ENCODE results near the gene SLC17A1.

Gene SLC17A1

DNA sequence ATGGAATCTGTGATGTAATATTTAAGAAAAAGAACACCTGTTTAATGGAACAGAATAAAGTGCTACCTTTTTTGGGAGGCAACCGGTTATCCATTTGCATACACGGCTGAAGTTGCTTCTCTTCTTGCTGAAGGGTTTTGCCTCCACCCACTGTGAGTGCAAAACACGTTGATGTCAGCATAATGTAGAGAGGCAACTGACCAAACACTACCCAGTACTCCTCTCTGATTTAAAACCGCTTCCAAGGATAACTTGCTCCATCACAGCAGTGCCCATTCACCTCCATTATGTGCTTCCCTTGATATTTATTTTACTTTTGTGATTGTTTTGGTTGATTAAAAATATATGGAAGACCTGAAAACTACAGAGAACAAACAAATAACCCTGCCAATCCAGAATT, 1.4 kb downstream of the SLC17A1 start:
- DNase-seq = no peak

DNA sequence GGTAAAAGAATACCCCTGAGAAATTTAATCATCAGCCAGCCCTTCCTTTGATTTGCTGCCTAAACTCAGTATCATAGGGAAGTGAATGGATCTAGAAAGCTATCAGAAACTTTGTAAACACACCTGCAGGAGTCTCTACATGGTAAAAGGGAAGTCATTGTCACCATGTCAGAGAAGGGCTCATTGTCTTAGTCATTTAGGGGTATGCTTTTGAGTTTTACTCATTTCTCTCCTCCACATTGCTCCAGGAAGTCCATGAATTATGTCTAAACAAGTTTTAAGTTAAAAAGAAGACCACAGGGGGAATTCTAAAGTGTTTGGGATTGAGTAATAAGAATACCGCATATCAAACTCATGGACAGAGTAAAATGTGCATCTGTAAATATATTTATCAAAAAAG, 2.5 kb downstream of the SLC17A1 start:
- DNase-seq = no peak

- DNase-seq = no peak
These were observed 10.5 kb downstream of the SLC17A1 start for GRCh38 chr6:25821341-25821740.

- no peak for DNase-seq
These were observed 15.6 kb downstream of the SLC17A1 start for GRCh38 chr6:25816252-25816651.

DNA sequence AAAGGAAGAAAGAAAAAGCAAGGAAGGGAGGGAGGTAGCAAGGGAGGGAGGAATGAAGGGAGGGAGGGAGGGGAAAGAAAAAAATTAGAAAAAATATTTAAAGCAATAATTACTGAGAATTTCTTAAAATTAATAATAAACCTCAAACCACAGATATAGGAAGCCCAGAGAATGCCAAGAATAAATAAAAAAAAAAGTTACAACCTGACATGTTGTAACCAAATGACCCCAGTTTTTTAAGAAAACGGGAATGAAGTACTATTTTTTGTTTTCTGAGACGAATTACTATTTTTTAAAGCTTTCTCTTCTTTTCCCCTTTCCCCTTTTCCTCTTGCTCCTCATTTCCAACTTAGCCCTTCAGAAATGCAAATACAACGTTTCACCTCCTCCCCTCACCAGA, 16.7 kb downstream of the SLC17A1 start:
- no peak for DNase-seq

DNA sequence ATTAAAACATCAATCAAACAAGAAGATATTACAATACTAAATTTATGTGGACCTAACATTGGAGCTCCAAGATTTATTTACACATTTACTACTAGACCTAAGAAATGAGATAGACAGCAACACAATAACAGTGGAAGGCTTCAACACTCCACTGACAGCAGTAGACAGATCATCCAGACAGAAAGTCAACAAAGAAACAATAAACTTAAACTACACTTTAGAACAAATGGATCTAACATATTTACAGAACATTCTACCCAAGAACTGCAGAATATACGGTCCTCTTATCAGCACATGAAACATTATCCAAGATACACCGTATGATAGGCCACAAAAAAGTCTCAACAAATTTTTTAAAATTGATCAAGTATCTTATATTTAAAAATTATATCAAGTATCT, 27.0 kb downstream of the SLC17A1 start:
- no peak for DNase-seq

DNA sequence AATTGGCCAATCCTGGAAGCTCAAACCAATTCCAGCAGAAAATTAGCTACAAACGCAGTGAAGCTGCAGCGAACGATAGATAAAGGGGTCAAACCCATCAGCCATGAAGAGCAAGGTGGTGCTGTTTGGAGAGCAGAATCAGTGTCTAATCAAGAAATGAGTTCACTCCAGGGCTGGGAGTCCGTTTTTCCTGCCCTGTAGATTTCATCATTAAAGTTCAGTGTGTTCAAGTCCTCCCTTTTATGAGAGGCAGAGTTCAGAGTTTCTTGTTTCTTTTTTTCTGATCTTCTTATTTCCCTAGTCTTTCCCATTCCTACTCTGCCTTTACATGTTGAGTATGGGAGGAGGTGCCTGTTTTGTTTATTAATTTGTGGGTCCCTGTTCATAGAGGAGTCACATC, 30.4 kb downstream of the SLC17A1 start:
- DNase-seq = no peak

GRCh38 chr6:25794784-25795183, 37.1 kb downstream of the SLC17A1 start:
- no peak for DNase-seq

DNA sequence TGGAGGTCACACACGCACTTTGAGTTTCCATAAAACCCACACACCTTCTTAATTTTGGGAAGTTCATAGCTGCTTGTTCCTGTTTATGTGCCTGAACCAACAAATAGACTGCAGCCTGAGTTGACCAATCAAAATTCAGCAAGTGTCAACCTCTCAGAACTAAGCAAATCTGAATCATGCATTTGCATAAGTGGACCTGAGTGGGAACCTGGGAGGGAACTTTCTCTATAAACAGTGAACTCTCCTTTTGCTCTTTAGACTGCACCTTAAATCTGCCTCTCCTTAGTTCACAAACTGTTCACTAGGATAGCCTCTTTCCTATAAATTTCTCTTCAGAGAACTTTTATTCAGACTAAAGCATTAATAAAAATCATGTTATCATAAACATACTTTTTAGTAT, 37.9 kb downstream of the SLC17A1 start:
- DNase-seq = no peak

DNA sequence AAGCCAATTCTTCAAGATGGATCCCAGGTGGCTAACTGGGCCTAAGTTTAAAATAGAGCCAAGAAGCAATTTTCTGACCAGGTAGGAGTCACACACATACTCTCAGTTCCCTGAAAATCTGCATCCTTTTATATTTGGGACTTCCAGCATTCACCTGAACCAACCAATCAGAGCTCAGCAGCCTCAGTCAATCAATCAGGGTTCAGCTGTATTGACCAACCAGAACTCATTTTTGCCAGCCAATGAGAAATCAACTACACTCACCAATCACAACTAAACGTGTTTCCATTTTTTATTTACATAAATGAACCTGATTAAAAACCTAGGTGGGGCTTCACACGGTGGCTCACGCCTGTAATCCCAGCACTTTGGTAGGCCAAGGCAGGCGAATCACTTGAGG, 39.8 kb downstream of the SLC17A1 start:
- DNase-seq = no peak

DNA sequence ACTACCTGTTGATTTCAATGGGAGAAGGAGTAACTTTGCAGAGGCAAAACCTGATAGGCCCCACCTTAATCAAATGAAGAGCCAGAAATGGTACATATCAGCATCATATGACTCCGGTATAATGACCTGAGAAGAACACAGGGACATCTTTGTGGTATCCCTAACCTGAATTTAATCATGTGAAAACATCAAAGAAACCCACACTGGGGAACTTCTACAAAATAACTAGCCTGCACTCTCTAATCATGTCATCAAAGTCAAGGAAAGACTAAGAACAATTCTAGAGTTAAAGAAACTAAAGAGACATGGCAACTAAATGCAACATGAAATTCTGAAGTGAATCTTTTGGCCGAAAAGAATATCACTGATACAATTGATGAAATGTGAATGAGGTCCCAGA, 42.4 kb downstream of the SLC17A1 start:
- no peak for DNase-seq

DNA sequence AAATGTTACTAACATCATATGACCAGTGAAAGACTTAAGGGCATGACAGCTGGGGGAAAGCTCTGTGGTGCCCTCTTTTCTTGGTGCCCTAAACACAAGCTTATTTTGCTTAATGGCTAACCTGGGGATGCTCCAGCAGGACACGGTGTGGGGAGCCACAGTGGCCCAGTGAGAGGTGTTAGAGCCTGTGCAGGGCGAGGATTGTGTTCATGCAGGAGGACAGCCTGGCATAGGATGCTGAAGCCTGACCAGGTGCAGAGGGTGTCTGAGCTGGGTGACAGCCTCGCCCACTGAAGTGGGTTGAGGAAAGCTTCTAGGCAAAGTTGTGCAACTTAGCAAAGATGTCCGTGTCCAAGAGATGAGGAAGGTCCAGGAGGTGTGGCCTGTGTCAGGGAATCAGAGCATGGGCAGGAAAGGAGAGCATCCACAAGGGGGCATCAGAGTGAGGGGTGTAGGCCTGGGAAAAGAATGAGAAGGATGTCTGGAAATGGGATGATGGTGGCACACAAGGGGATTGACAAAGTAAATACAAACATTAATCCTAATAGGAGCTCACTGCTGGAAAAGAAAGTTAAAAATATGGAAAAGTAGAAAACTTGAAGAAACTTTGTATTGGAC, 43.4 kb downstream of the SLC17A1 start:
- no peak for DNase-seq

GRCh38 chr6:25787428-25787827, 44.4 kb downstream of the SLC17A1 start:
- no peak for DNase-seq

DNA sequence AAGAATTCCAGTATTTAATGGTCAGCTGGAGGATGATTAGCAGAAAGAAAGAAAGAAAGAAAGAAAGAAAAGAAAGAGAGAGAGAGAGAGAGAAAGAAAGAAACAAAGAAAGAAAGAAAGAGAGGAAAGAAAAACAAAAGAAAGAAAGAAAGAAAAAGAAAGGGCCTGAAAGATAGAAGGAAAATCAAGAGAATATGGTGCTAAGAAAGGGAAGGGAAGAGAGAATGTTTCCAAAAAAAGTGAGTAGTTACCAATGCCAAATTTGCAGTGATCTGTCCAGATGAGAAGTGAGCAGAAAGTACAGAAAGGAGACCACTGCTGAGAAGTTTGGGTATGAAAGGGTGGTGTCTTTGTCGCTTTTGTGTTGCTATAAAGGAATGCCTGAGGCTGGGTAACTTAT, 50.7 kb downstream of the SLC17A1 start:
- DNase-seq = no peak

DNA sequence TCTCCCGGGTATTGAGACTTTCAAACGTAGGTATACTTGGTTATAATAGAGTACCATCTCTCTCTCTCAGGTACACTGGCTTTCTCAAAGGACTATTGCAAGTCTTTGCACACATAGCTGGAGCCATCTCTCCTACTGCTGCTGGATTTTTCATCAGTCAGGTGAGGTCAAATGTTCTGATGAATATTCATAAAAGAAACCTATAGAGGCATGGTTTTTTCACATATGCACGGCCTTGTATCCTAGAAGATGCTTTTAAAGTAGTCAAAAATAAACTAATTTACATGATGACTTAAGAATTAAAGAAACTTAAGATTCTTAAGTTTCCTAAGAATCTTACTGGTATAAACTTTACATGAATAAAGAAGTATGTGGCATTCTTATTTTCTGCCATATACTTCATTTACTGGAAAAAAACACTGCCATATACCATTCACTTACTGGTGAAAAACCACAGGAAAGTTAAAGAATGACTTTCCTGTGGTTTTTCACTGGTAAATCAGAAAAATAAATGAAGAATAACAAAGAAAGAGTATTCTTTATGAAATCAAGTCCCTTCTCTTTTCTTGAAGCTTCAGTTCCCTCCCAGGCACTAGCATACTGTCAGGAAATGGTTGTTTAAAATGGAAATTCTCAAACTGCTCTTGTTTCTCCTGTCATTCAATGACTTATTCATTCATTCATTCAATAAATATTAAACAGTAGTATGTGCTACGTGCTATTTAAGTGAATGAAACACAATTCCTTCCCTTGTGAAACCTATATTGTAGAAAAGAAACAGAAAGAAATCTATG, 53.8 kb downstream of the SLC17A1 start:
- DNase-seq = no peak

- DNase-seq = no peak
These were observed 54.8 kb downstream of the SLC17A1 start for GRCh38 chr6:25777031-25777430.

- no peak for DNase-seq
These were observed 57.6 kb downstream of the SLC17A1 start for GRCh38 chr6:25774120-25774715.

DNA sequence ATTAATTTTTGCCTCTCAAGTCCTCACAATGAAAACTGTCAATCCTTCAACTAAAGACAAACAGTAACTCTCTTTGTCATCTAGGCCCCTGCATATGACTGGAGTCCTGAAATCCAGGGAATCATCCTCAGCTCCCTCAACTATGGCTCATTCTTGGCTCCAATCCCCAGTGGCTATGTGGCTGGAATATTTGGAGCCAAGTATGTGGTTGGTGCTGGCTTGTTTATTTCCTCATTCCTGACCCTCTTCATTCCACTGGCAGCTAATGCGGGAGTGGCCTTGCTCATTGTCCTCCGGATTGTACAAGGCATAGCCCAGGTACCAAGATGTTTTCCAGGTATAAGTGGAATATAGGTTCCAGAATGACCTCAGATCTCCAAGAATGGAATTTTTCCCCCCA, 61.9 kb downstream of the SLC17A1 start:
- DNase-seq = no peak

DNA sequence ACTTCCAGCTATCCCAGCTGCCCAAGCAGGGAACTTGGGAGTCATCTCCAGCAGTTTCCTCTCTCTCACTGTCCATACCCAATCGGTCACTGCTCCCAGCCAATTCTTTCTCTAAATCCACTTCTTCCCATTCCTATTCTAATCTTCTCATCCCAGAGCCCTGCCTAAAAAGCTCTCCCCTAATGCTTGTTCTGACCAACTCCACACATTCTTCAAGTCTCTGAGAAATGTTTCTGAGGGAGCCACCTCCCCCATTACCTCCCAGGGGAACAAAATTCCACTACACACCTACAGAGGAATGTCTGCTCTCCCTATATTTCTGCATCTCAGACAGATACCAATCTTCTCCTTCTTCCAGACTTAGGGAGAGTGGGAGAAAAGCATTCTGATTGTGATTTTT, 63.3 kb downstream of the SLC17A1 start:
- DNase-seq = no peak

DNA sequence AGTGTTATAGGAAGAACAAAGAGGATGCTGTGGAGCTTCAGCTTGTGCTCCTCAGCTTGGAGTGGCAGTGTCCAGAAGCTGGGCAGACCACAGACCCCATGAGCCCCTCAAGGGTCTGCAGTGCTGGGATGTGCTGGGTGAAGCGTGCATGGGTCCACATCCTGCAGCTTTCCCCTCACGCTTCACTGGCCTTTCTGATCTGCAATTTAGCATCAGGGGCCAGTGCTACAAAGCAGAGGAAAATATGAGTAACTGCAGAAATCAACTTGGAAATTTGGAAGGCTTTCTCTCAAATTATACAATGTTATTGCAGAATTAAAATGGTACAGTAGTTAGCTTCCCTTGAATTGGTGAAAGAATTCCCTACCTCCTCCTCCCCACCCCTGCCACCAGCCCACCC, 67.2 kb downstream of the SLC17A1 start:
- DNase-seq = no peak

DNA sequence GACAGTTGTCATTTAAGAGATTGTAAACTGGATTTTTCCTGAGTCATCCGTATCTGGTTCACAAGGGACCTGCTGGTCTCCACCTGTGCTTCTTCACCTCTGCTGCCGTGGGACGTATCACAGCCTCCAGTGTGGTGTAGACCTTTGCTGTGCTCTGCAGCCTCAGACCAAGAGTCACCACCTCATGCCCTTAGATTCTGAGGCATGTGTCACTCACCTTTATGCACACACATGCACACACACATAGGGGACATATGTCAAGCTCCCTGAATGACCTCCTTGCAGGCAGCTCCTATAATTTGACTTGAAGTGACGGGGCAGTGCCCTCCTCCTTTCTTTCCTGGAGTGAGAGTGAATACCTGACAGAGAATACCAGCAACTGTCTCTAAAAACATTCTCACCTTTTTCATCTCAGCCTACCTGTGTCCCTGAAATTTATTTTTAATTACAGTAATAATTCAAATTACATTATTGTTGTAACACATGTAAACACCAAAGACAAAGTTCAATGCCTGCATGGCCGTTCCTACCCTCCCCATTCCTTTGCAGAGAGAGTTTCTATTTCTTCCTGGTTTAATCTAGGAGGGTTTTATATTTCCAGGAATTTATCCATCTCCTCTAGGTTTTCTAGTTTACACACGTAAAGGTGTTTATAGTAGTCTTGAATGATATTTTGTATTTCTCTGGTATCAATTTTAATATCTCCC, 73.8 kb downstream of the SLC17A1 start:
- DNase-seq = no peak

DNA sequence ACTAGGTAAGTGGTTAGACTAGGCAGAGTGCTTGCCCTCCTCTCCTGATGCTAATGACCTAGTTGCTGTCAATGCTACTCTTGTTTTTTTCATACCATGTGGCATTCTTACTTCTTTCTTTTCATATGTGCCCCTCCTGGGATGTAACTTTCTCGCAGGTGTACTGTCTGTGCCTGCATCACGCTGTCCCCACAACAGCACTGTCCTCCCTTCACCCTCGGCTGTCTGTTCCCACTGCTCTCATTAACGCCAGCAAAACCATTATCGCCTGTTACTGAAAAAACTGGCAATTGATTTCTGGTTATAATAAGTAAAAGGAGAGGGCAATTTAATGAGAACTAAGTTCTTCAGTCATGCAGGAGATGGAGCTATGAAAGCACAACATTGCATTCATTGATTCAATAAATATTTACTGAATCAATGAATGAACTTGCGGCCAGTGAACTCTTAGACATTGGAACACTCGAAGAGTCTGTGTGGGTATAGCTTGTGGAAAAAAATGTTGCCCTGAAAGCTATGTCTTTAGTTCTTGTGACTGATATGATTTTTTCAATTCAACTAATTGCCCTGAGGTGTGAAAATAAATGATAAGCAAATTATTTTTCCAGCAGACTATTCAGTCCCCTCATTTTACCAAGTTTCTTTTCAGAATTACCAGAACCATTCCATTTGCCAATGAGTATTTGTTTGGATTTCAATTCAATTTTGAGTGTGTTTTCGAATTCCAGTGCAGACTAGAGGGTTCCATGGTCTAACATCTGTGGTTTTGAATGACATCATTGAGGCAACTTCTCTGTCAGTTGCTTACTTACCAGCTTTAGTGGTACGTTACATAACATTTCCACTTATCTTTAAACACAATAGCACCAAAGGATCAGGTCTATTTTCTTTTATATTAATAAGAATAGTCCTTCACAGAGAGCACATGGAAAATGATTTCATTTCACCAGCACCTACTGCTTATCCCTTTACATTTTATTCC, 75.2 kb downstream of the SLC17A1 start:
- no peak for DNase-seq

GRCh38 chr6:25755483-25755882, 76.4 kb downstream of the SLC17A1 start:
- no peak for DNase-seq
